Measurements from ENCODE around the gene SENP5.
"Not testable (repeated sequence)": the region's sequence is repeated elsewhere in the genome, so short reads cannot be mapped to it uniquely, and the experiment has no call there.

SENP5 gene

DNA sequence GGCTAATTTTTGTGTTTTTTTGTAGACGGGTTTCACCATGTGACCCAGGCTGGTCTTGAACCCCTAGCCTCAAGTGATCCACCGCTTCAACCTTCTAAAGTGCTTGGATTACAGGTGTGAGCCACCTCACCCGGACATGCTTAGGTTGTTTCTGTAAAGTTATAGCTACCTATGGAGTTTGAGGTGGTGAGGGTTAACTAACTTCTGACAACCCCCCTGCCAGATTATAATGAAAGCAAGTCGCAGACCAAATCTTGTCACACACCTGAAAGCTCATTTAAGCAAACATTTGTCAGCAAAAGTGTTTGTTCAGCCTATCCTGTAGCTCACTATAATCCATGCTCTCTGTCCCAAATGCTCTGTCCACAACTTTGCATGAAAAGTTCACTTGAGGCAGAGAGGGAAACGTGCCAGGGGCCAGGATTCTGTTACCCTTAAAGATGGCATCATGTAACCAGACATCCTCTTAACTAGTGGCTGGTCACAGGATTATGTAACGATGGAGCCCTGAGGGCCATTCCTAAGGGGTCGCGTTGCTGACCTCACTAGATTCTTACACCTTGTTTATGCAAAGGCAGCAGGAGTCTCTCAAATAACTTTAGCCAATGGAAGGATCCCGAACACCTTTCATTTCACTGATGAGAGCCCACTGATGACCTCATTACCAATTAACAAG is 24.1 kb upstream of the SENP5 start:
- FAIRE-seq = no peak
- TF ChIP-seq, protein P1, sequence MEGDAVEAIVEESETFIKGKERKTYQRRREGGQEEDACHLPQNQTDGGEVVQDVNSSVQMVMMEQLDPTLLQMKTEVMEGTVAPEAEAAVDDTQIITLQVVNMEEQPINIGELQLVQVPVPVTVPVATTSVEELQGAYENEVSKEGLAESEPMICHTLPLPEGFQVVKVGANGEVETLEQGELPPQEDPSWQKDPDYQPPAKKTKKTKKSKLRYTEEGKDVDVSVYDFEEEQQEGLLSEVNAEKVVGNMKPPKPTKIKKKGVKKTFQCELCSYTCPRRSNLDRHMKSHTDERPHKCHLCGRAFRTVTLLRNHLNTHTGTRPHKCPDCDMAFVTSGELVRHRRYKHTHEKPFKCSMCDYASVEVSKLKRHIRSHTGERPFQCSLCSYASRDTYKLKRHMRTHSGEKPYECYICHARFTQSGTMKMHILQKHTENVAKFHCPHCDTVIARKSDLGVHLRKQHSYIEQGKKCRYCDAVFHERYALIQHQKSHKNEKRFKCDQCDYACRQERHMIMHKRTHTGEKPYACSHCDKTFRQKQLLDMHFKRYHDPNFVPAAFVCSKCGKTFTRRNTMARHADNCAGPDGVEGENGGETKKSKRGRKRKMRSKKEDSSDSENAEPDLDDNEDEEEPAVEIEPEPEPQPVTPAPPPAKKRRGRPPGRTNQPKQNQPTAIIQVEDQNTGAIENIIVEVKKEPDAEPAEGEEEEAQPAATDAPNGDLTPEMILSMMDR (IDR thresholded peaks at IDR 0.05; ENCODE audit: insufficient read depth, missing control alignments) = no peak
- no peak for DNase-seq (ENCODE audit: insufficient read length, low spot score)

DNA sequence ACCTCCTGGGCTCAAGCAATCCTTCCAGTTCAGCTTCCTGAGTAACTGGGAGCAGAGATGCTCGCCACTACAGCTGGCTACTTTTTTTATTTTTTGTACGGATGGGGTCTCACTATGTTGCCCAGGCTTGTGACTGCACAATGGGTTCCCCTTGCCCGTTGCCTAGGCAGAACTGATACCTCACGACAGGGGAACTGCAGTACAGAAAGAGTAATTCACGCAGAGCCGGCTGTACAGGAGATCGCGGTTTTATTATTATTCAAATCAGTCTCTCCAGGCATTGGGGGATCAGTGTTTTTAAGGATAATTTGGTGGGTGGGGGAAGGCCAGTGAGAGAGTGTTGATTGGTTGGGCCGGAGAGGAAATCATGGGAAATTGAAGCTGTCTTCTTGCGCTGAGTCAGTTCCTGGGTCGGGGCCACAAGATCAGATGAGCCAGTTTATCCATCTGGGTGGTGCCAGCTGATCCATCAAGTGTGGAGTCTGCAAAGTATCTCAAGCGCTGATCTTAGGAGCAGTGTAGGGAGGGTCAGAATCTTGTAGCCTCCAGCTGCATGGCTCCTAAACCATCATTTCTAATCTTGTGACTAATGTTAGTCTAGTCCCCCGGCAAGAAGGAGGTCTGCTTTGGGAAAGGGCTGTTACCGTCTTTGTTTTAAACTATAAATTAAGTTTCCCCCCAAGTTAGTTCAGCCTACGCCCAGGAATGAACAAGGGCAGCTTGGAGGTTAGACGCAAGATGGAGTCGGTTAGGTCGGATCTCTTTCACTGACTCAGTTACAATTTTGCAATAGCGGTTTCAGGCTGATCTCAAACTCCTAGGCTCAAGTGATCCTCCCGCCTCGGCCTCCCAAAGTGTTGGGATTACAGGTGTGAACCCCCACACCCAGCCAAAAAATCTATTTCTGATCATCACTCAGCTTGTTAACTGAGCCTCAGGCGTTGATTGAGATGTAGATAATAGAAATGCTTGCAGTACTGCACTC is 23.2 kb upstream of the SENP5 start:
- not testable (repeated sequence) for FAIRE-seq; DNase-seq (ENCODE audit: insufficient read length, low spot score)

DNA sequence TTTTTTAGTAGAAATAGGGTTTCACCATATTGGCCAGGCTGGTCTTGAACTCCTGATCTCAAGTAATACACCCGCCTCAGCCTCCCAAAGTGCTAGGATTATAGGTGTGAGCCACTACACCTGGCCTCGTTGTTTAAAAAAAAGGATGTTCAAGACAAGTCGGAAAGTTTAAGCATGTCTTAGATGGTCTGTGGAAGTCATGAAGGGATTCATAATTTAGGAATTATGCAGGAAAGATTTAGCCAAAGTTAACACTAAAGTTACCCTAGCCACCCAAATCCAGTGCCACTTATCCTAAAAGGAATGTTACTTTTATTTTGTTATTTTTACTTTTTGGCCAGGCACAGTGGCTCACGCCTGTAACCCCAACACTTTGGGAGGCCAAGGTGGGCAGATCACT is 19.3 kb upstream of the SENP5 start:
- FAIRE-seq; DNase-seq (ENCODE audit: insufficient read length, low spot score): not testable (repeated sequence)

DNA sequence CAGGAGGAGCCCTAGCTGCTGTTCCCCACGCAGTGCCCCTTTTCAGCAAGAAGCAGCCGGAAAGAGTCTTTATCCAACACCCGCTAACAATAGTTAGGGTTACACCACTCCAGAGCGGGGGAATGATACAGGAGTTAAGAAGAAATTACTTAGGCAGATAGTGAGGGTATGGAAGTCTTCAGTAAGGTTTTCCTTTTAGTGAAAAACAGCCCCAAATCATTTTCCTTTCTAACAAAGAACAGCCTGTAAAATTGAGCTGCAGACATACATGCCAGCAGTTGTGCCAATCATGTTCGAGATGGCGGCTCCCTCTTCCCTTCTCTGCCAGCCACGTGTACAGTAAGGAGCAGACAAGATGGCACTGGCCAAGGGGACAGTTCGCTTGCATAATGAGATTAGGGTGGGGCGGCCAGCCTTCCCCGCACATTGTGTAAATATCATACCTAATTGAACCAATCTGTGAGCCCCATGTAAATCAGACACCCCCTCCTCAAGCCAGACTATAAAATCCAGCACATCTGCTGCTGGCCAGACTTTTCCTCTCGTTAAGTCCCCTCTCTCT is 18.5 kb upstream of the SENP5 start:
- FAIRE-seq (no peak), DNase-seq (ENCODE audit: insufficient read length, low spot score) (no peak)
- TF ChIP-seq, protein P1 (IDR thresholded peaks at IDR 0.05; ENCODE audit: insufficient read depth, missing control alignments) = no peak

DNA sequence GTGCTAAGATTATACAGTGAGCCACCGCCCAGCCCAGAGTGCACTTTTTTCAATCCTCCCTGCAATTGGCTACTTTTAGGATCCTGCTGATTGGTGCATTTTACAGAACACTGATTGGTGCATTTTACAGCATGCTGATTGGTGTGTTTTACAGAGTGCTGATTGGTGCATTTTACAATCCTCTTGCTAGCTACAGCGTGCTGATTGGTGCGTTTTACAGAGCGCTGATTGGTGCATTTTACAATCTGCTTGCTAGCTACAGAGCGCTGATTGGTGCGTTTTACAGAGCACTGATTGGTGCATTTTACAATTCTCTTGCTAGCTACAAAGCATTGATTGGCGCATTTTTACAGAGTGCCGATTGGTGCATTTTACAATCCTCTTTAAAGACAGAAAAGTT is 4.7 kb upstream of the SENP5 start:
- not testable (repeated sequence) for FAIRE-seq

DNA sequence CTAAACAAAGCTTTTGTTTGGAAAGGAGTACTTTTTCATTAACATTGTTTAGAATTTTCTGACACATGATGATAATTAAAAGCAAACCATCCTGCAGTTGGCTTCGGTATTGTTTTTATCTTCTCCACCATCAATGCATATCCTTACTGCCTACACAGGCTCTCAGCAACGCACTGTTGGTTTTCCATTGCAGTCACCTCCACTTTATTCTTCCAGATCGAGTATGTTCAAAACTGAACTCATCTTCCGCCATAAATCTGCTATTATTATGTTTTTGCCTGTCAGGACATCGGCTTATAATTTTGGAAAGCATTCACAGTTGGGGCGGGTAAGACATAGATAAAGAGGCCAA is 589 bp upstream of the SENP5 start:
- TF ChIP-seq, protein P1 (IDR thresholded peaks at IDR 0.05; ENCODE audit: insufficient read depth, missing control alignments) = no peak
- DNase-seq (ENCODE audit: insufficient read length, low spot score) (no peak), FAIRE-seq (no peak)

More for the DNA sequence above, 4.7 kb upstream of the SENP5 start:
- DNase-seq (ENCODE audit: insufficient read length, low spot score) = not testable (repeated sequence)

DNA sequence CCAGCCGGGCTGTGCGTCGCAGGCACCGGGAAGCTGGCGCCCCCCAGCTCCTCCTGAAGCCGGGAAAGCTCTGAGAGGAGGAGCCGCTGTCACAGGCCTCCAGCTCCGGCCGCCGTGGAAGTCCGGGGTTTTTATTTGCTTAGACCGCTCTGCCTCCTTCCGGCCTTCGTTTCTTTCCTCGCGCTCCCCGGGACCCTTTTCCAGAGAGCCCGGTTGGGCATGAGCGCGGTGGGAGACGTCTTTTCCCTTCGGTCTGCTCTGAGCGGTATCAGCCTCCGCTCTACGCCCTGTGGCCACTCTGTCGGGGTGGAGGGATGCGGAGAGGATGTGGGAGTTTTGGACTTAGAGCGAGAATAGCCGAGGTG is 559 bp downstream of the SENP5 start:
- FAIRE-seq (no peak), DNase-seq (ENCODE audit: insufficient read length, low spot score) (no peak)
- TF ChIP-seq, protein P1 (IDR thresholded peaks at IDR 0.05; ENCODE audit: insufficient read depth, missing control alignments) = no peak

DNA sequence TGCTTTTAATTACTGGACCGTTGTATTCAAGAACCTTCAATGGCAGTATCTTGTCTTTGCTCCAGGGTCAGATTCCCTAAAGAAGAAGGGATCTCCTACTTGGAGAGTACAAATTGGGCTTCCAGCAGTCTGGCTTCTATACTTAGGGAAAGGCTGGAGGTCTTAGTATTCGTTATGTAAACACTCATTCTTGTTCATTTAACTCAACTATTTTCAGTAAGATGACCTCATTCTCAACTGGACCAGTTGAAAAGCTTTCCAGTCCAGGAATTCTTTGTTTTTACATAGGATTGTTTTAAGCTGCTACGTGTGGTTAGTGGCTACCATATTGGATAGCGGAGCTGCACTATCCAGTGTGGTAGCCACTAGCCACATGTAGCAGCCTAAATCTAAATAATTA is 4.6 kb downstream of the SENP5 start:
- FAIRE-seq (no peak), DNase-seq (ENCODE audit: insufficient read length, low spot score) (no peak)
- TF ChIP-seq, protein P1 (IDR thresholded peaks at IDR 0.05; ENCODE audit: insufficient read depth, missing control alignments) = no peak

DNA sequence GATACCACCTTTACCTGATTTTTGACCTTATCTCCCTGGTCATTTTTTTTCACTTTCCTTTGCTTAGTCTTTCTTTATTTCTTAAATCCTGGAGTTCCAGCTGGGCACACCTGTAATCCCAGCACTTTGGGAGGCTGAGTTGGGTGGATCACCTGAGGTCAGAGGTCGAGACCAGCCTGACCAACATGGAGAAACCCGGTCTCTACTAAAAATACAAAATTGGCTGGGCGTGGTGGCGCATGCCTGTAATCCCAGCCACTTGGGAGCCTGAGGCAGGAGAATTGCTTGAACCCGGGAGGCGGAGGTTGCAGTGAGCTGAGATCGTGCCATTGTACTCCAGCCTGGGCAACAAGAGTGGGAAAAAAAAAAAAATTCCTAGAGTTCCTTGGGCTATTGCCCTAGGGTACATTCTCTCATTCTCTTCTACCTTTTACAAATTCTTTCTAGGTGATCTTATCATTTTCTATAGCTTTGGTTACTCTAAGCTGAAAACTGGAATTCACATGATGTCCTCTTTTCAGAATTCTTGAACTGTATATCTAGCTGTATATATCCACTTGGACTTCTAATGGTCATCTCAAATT is 6.9 kb downstream of the SENP5 start:
- FAIRE-seq; DNase-seq (ENCODE audit: insufficient read length, low spot score): not testable (repeated sequence)

All from D721Med (cell line).